A673 (cell line): ENCODE results near the gene HGF. TPM values are rescaled to one million over a fixed set of nuclear protein-coding genes. Genes with fewer than 3 reads are reported as not detected.

ENCODE experiments used
- BruUV-seq: library from RNA; stranded (reverse); fragments of 400-500 nt; replicated peaks from 2 replicates; lab custom pipeline; 2021; lab: Mats Ljungman, UMichigan
- CTCF ChIA-PET: fragments of 300-600 bp; sonication (Branson Sonifier 250); formaldehyde crosslinking; loops from one replicate; lab custom pipeline; 2022; ENCODE audit warnings: antibody characterized with exemption; lab: Charles Lee
- POLR2A ChIA-PET: fragments of 300-600 bp; sonication (Branson Sonifier 250); formaldehyde crosslinking; loops from one replicate; lab custom pipeline; 2022; ENCODE audit warnings: antibody characterized with exemption; ENCODE audit not compliant: low non-redundant PET; lab: Charles Lee
- DNase-seq: peaks from one replicate; pipeline ENCODE4 v3.0.0-alpha.2; 2015; ENCODE audit warnings: low spot score
- H3K27ac ChIP-seq: fragments of 200-600 bp; sonication (generic); 2 replicates; pipeline ENCODE4 v1.5.1; 2016; ENCODE audit warnings: mixed run types, low read depth, mild to moderate bottlenecking, mixed read lengths, antibody characterized with exemption, low read length; ENCODE audit not compliant: poor library complexity, severe bottlenecking
- H3K27me3 ChIP-seq: fragments of 200-600 bp; sonication (generic); replicated peaks from 2 replicates; pipeline ENCODE4 v1.6.1; 2017; ENCODE audit warnings: mixed run types, low read depth, mild to moderate bottlenecking, mixed read lengths, antibody characterized with exemption, low read length; ENCODE audit not compliant: insufficient read depth, poor library complexity
- H3K36me3 ChIP-seq: fragments of 200-600 bp; sonication (generic); 2 replicates; pipeline ENCODE4 v1.6.1; 2016; ENCODE audit warnings: mixed run types, mild to moderate bottlenecking, mixed read lengths, antibody characterized with exemption, low read length; ENCODE audit not compliant: insufficient read depth, poor library complexity, severe bottlenecking
- H3K4me1 ChIP-seq: fragments of 200-600 bp; sonication (generic); 2 replicates; pipeline ENCODE4 v1.6.1; 2017; ENCODE audit warnings: mixed run types, mild to moderate bottlenecking, mixed read lengths, antibody characterized with exemption, low read length; ENCODE audit not compliant: insufficient read depth, poor library complexity, severe bottlenecking
- H3K4me3 ChIP-seq: fragments of 200-600 bp; sonication (generic); 2 replicates; pipeline ENCODE4 v1.5.1; 2016; ENCODE audit warnings: low read depth, mixed run types, mild to moderate bottlenecking, mixed read lengths, low read length; ENCODE audit not compliant: poor library complexity, severe bottlenecking
- H3K9me3 ChIP-seq: fragments of 200-600 bp; sonication (generic); 2 replicates; pipeline ENCODE4 v1.6.1; 2016; ENCODE audit warnings: mixed run types, low read depth, mild to moderate bottlenecking, mixed read lengths, antibody characterized with exemption, low read length; ENCODE audit not compliant: poor library complexity, severe bottlenecking
- EZH2 ChIP-seq: fragments of 200-600 bp; sonication (generic); IDR thresholded peaks from 2 replicates; pipeline ENCODE4 v1.6.1; 2017; ENCODE audit warnings: borderline replicate concordance, low read depth, mild to moderate bottlenecking, mixed read lengths, antibody characterized with exemption, low read length; ENCODE audit not compliant: poor library complexity, severe bottlenecking
- intact Hi-C: fragments of 100-400 bp; cut with micrococcal nuclease; formaldehyde crosslinking; loops from one replicate; pipeline ENCODE4 v1.10.0; 2022; ENCODE audit not compliant: unreplicated experiment
- total RNA-seq: library from RNA; stranded (reverse); gene quantifications from 2 replicates; pipeline ENCODE4 v1.2.3, GENCODE V29; 2021
- TF ChIP-seq, protein P1 (sequence below): fragments of 300-800, 200-600 bp; sonication (generic); conservative IDR thresholded peaks from 2 replicates; pipeline ENCODE4 v1.5.1; 2017; ENCODE audit warnings: low read depth, mild to moderate bottlenecking, antibody characterized with exemption, low read length, moderate library complexity, mixed read lengths

The HGF gene
- total RNA-seq, 1 experiment from 2014 or later: not detected

DNA sequence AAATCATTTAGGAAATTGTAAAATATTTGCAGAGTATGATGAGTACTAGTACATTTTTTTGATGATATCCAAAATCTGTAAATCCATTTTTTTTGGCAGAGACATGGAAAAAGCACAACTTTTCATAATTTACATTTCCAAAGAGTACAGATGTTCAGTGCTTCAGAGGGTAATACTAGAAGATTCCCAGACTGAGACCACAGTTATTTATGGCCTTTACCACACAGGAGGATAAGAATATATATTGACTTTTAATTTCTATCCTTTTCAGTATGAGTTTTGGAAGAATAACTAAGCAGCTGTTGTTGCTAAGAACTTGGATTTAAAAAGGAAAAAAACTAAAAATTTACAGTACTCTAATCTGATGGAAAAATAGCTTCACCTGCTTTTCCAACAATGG, 61.9 kb downstream of the HGF start:
- H3K27ac ChIP-seq: no peak overlapping the region
- no peaks in the 10 kb centered on the region for H3K9me3 ChIP-seq
- DNase-seq: no peak
- H3K4me1 ChIP-seq: peaks cover 16% of the 10 kb centered on the region
- ChIA-PET POLR2A (no interaction called here), CTCF (no interaction called here)
- H3K4me3 ChIP-seq: no peak overlapping the region
- H3K36me3 ChIP-seq: no peaks in the 10 kb centered on the region
- BruUV-seq: no TSS peak
- peaks cover 8% of the 10 kb centered on the region for H3K27me3 ChIP-seq
- TF ChIP-seq EZH2: no peak
- TF ChIP-seq, protein P1, sequence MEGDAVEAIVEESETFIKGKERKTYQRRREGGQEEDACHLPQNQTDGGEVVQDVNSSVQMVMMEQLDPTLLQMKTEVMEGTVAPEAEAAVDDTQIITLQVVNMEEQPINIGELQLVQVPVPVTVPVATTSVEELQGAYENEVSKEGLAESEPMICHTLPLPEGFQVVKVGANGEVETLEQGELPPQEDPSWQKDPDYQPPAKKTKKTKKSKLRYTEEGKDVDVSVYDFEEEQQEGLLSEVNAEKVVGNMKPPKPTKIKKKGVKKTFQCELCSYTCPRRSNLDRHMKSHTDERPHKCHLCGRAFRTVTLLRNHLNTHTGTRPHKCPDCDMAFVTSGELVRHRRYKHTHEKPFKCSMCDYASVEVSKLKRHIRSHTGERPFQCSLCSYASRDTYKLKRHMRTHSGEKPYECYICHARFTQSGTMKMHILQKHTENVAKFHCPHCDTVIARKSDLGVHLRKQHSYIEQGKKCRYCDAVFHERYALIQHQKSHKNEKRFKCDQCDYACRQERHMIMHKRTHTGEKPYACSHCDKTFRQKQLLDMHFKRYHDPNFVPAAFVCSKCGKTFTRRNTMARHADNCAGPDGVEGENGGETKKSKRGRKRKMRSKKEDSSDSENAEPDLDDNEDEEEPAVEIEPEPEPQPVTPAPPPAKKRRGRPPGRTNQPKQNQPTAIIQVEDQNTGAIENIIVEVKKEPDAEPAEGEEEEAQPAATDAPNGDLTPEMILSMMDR: no peak
- intact Hi-C loops: no loop called here

DNA sequence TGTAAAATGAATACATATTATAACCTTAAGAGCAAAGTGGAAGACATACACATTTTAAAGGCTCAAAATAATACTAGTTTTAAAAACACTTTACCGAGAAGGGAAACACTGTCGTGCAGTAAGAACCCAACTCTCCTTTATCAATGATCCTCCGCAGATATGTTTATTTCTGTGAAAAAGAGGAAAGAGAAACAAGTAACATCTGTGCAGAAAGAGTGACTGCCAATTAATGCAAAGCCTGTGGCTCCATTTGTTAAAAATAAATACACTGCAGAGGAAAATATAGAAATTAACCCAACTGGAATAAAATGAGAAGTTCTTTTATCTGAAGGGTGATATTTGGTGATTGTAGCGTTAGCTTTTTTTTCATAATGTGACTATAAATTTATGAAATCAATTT, 62.7 kb downstream of the HGF start:
- TF ChIP-seq, protein P1: no peak
- no peak for TF ChIP-seq EZH2
- Histone ChIP-seq H3K4me3 (no peak overlapping the region), H3K27me3 (peaks cover 8% of the 10 kb centered on the region), H3K36me3 (no peaks in the 10 kb centered on the region), H3K27ac (no peak overlapping the region), H3K9me3 (no peaks in the 10 kb centered on the region), H3K4me1 (peaks cover 12% of the 10 kb centered on the region)
- ChIA-PET CTCF (no interaction called here), POLR2A (no interaction called here)
- intact Hi-C loops: no loop called here
- BruUV-seq: no TSS peak
- no peak for DNase-seq

DNA sequence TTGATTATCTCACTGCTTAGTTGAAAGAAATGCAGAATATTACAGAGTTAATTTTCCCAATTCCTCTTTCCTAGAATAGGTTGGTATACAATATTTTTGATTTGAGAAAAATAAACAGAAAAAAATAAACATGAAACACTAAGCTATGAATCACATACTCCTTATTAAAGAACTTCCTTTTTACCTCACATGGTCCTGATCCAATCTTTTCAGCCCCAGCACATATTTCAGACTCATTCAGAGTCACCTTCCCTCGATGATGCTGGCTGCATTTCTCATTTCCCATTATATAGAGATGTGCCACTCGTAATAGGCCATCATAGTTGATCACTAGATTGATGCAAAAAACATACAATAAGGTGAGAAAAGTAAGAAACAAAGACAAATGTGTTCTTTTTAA, 64.6 kb downstream of the HGF start:
- ChIA-PET POLR2A (no interaction called here), CTCF (no interaction called here)
- H3K36me3 ChIP-seq: no peaks in the 10 kb centered on the region
- no TSS peak for BruUV-seq
- peaks cover 8% of the 10 kb centered on the region for H3K27me3 ChIP-seq
- H3K27ac ChIP-seq: no peak overlapping the region
- H3K4me1 ChIP-seq: peaks cover under 1% of the 10 kb centered on the region
- H3K4me3 ChIP-seq: no peak overlapping the region
- no peak for DNase-seq
- H3K9me3 ChIP-seq: no peaks in the 10 kb centered on the region
- intact Hi-C loops: no loop called here
- no peak for TF ChIP-seq EZH2
- TF ChIP-seq, protein P1: no peak
